Measurements from ENCODE around the gene EWSR1.

The EWSR1 gene

GRCh38 chr22:29325785-29326315 is 57.8 kb downstream of the EWSR1 start:
- H3K4me3 Mint-ChIP-seq: no peak overlapping the region
- H3K36me3 Mint-ChIP-seq (ENCODE audit: low read depth): peaks cover 12% of the 10 kb centered on the region
- H3K27me3 Mint-ChIP-seq: no peaks in the 10 kb centered on the region
- no peaks in the 10 kb centered on the region for H3K4me1 Mint-ChIP-seq (ENCODE audit: low read depth)
- no peak overlapping the region for H3K27ac Mint-ChIP-seq
- H3K9me3 Mint-ChIP-seq: no peaks in the 10 kb centered on the region

GRCh38 chr22:29326481-29326880 is 58.4 kb downstream of the EWSR1 start:
- no peak overlapping the region for H3K4me3 Mint-ChIP-seq
- no peaks in the 10 kb centered on the region for H3K4me1 Mint-ChIP-seq (ENCODE audit: low read depth)
- no peaks in the 10 kb centered on the region for H3K9me3 Mint-ChIP-seq
- no peaks in the 10 kb centered on the region for H3K27me3 Mint-ChIP-seq
- peaks cover 12% of the 10 kb centered on the region for H3K36me3 Mint-ChIP-seq (ENCODE audit: low read depth)
- no peak overlapping the region for H3K27ac Mint-ChIP-seq

- no peak overlapping the region for H3K27ac Mint-ChIP-seq
- no peaks in the 10 kb centered on the region for H3K27me3 Mint-ChIP-seq
- peaks cover 10% of the 10 kb centered on the region for H3K36me3 Mint-ChIP-seq (ENCODE audit: low read depth)
- H3K4me1 Mint-ChIP-seq (ENCODE audit: low read depth): no peaks in the 10 kb centered on the region
- no peaks in the 10 kb centered on the region for H3K9me3 Mint-ChIP-seq
- no peak overlapping the region for H3K4me3 Mint-ChIP-seq
Measured at GRCh38 chr22:29327089-29327764, 59.2 kb downstream of the EWSR1 start.

GRCh38 chr22:29328055-29328454 is 60.0 kb downstream of the EWSR1 start:
- Mint-ChIP-seq H3K27ac (no peak overlapping the region), H3K4me3 (no peak overlapping the region), H3K9me3 (no peaks in the 10 kb centered on the region), H3K36me3 (ENCODE audit: low read depth) (peaks cover 9% of the 10 kb centered on the region), H3K27me3 (no peaks in the 10 kb centered on the region), H3K4me1 (ENCODE audit: low read depth) (no peaks in the 10 kb centered on the region)

GRCh38 chr22:29328566-29329500 is 60.8 kb downstream of the EWSR1 start:
- no peaks in the 10 kb centered on the region for H3K9me3 Mint-ChIP-seq
- H3K27ac Mint-ChIP-seq: no peak overlapping the region

GRCh38 chr22:29329581-29329980 is 61.5 kb downstream of the EWSR1 start:
- H3K4me3 Mint-ChIP-seq: no peak overlapping the region
- no peaks in the 10 kb centered on the region for H3K4me1 Mint-ChIP-seq (ENCODE audit: low read depth)
- peaks cover 12% of the 10 kb centered on the region for H3K36me3 Mint-ChIP-seq (ENCODE audit: low read depth)
- H3K27me3 Mint-ChIP-seq: no peaks in the 10 kb centered on the region
- no peaks in the 10 kb centered on the region for H3K9me3 Mint-ChIP-seq
- H3K27ac Mint-ChIP-seq: no peak overlapping the region

More at GRCh38 chr22:29328566-29329500, 60.8 kb downstream of the EWSR1 start:
- peaks cover 9% of the 10 kb centered on the region for H3K36me3 Mint-ChIP-seq (ENCODE audit: low read depth)
- no peak overlapping the region for H3K4me3 Mint-ChIP-seq
- no peaks in the 10 kb centered on the region for H3K27me3 Mint-ChIP-seq
- H3K4me1 Mint-ChIP-seq (ENCODE audit: low read depth): no peaks in the 10 kb centered on the region

- H3K36me3 Mint-ChIP-seq (ENCODE audit: low read depth): peaks cover 13% of the 10 kb centered on the region
Measured at GRCh38 chr22:29330291-29330690, 62.2 kb downstream of the EWSR1 start.

GRCh38 chr22:29330753-29331152 is 62.7 kb downstream of the EWSR1 start:
- no peaks in the 10 kb centered on the region for H3K4me1 Mint-ChIP-seq (ENCODE audit: low read depth)
- H3K36me3 Mint-ChIP-seq (ENCODE audit: low read depth): peaks cover 17% of the 10 kb centered on the region
- H3K27ac Mint-ChIP-seq: no peak overlapping the region
- no peaks in the 10 kb centered on the region for H3K27me3 Mint-ChIP-seq
- no peak overlapping the region for H3K4me3 Mint-ChIP-seq
- H3K9me3 Mint-ChIP-seq: no peaks in the 10 kb centered on the region

More at GRCh38 chr22:29330291-29330690, 62.2 kb downstream of the EWSR1 start:
- no peak overlapping the region for H3K4me3 Mint-ChIP-seq
- H3K9me3 Mint-ChIP-seq: no peaks in the 10 kb centered on the region
- H3K27ac Mint-ChIP-seq: no peak overlapping the region
- H3K27me3 Mint-ChIP-seq: no peaks in the 10 kb centered on the region
- no peaks in the 10 kb centered on the region for H3K4me1 Mint-ChIP-seq (ENCODE audit: low read depth)

- Mint-ChIP-seq H3K4me1 (ENCODE audit: low read depth) (no peaks in the 10 kb centered on the region), H3K36me3 (ENCODE audit: low read depth) (peaks cover 22% of the 10 kb centered on the region)
Measured at GRCh38 chr22:29331213-29331612, 63.1 kb downstream of the EWSR1 start.

GRCh38 chr22:29331658-29332300 is 63.7 kb downstream of the EWSR1 start:
- no peaks in the 10 kb centered on the region for H3K4me1 Mint-ChIP-seq (ENCODE audit: low read depth)
- H3K4me3 Mint-ChIP-seq: no peak overlapping the region
- no peaks in the 10 kb centered on the region for H3K27me3 Mint-ChIP-seq
- no peaks in the 10 kb centered on the region for H3K9me3 Mint-ChIP-seq
- no peak overlapping the region for H3K27ac Mint-ChIP-seq
- peaks cover 21% of the 10 kb centered on the region for H3K36me3 Mint-ChIP-seq (ENCODE audit: low read depth)

More at GRCh38 chr22:29331213-29331612, 63.1 kb downstream of the EWSR1 start:
- H3K27ac Mint-ChIP-seq: no peak overlapping the region
- H3K27me3 Mint-ChIP-seq: no peaks in the 10 kb centered on the region
- no peak overlapping the region for H3K4me3 Mint-ChIP-seq
- H3K9me3 Mint-ChIP-seq: no peaks in the 10 kb centered on the region

- H3K36me3 Mint-ChIP-seq (ENCODE audit: low read depth): peaks cover 28% of the 10 kb centered on the region
- no peak overlapping the region for H3K4me3 Mint-ChIP-seq
- no peaks in the 10 kb centered on the region for H3K27me3 Mint-ChIP-seq
- H3K9me3 Mint-ChIP-seq: no peaks in the 10 kb centered on the region
- no peaks in the 10 kb centered on the region for H3K4me1 Mint-ChIP-seq (ENCODE audit: low read depth)
- no peak overlapping the region for H3K27ac Mint-ChIP-seq
Measured at GRCh38 chr22:29332886-29333496, 64.9 kb downstream of the EWSR1 start.

GRCh38 chr22:29334148-29334547 is 66.1 kb downstream of the EWSR1 start:
- H3K9me3 Mint-ChIP-seq: no peaks in the 10 kb centered on the region
- no peak overlapping the region for H3K4me3 Mint-ChIP-seq
- no peak overlapping the region for H3K27ac Mint-ChIP-seq
- no peaks in the 10 kb centered on the region for H3K4me1 Mint-ChIP-seq (ENCODE audit: low read depth)
- no peaks in the 10 kb centered on the region for H3K27me3 Mint-ChIP-seq
- peaks cover 39% of the 10 kb centered on the region for H3K36me3 Mint-ChIP-seq (ENCODE audit: low read depth)

- Mint-ChIP-seq H3K27ac (no peak overlapping the region), H3K4me1 (ENCODE audit: low read depth) (no peaks in the 10 kb centered on the region), H3K4me3 (no peak overlapping the region), H3K27me3 (no peaks in the 10 kb centered on the region), H3K36me3 (ENCODE audit: low read depth) (peaks cover 42% of the 10 kb centered on the region), H3K9me3 (no peaks in the 10 kb centered on the region)
Measured at GRCh38 chr22:29334696-29335344, 66.8 kb downstream of the EWSR1 start.

- Mint-ChIP-seq H3K27ac (no peak overlapping the region), H3K27me3 (no peaks in the 10 kb centered on the region), H3K36me3 (ENCODE audit: low read depth) (peaks cover 42% of the 10 kb centered on the region), H3K4me1 (ENCODE audit: low read depth) (no peaks in the 10 kb centered on the region), H3K9me3 (no peaks in the 10 kb centered on the region), H3K4me3 (no peak overlapping the region)
Measured at GRCh38 chr22:29335656-29336055, 67.6 kb downstream of the EWSR1 start.
